Stimulated activated CD4-positive, alpha-beta T cell treated with anti-CD3 and anti-CD28 coated beads, Interleukin-15, amount 100 ng/mL, for 24 hours (primary cell): ENCODE data around the gene PRKCI.
"Not testable (repeated sequence)": the region's sequence is repeated elsewhere in the genome, so short reads cannot be mapped to it uniquely, and the experiment has no call there.

Experiments used
- DNase-seq: peaks from one replicate; pipeline ENCODE4 v3.0.0-alpha.2; 2020

PRKCI gene

DNA sequence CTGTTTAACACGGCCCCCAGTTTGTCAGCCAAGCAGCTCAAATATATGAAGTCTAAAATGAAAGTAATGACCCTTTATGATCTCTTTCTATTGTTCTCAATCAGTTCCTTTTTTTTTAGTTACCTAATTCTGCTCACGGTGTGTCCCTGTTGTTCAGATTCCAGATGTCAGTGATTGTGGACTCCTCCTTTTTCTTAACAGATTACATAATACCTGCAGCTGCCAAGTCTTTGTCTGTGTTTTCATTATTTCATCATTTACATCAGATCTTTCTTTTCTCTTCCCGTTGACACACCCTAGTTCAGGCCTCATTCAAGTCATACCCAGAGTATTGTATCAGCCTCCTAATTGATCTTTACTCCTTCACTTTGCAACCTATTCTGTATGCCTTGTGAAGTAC, 79.2 kb downstream of the PRKCI start:
- DNase-seq = no peak

DNA sequence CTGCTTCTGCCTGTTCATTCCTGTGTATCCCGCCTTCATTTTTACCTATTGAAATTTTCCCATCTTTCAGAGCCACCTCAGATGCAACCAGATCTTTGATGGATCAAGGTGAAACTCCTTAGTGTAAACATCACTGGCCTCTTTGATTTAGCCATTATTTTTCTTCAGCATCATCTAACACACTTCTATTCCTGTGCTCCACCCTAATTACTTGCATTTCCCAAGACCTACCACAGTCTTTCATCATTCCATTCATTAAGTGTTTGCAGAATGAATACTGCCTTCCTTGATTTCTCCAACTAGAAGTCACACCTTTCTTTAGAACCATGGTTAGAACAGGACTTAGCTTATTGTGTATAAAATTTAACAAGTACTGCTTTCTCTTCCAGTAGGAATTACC, 79.8 kb downstream of the PRKCI start:
- no peak for DNase-seq

DNA sequence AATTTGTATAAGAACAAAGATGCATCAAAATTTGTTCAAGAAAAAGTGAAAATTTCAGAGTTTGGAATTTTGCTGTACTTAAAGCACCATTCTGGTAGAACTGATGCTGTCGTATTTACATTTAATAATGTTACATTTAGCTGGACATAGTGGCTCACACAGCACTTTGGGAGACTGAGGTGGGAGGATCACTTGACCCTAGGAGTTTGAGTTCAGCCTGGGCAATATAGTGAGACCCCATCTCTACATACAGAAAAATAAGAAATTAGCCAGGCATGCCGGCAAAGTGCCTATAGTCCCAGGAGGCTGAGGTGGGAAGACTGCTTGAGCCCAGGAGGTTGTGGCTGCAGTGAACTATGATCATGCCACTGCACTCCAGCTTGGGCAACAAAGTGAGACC, 83.8 kb downstream of the PRKCI start:
- DNase-seq = no peak

DNA sequence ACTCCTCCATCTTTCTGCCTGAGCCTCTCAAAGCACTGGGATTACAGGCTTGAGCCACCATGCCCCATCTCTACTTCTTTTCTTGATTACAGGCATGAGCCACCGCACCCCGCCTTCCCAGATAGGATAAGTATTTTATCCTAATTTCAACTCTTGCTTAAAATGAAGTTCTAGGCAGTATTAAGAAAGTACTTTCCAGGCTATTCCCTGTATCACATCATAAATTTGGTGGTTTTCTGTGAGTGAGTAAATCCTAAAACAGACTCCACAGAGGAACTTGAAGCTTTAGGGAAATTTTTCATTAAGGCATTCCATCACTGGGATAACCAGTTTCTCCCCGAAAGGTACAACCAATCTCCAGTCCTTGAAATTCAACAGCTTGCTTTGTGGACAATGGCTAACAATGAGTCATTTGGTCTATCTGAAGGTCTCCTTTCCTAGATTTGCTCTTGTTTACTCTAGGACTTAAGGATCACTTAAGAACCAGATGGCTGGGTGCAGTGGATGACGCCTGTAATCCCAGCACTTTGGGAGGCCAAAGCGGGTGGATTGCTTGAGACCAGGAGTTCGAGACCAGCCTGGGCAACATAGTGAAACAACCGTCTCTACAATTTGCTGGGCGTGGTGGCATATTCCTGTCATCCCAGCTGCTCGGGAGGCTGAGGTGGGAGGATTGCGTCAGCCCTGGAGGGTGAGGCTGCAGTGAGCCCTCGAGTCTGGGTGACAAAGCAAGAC, 85.6 kb downstream of the PRKCI start:
- DNase-seq = no peak

DNA sequence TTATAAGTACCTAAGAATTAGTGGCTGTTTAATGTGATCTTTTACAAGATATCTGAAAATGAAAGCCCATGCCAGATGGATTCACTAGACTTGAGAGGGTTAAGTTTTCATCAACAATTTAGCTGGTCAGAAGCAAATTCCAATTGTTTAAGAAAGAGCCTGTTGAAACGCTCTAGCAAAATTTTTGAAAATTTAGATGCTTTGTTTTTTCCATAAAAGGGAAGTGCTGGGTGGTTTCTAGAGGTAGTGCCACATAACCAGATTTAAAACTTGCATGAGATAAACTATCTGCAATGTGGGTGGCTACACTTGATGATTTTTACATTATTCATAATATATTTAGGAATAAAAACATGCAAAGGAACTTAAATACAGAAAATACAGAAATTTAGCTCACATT, 86.8 kb downstream of the PRKCI start:
- DNase-seq = no peak

DNA sequence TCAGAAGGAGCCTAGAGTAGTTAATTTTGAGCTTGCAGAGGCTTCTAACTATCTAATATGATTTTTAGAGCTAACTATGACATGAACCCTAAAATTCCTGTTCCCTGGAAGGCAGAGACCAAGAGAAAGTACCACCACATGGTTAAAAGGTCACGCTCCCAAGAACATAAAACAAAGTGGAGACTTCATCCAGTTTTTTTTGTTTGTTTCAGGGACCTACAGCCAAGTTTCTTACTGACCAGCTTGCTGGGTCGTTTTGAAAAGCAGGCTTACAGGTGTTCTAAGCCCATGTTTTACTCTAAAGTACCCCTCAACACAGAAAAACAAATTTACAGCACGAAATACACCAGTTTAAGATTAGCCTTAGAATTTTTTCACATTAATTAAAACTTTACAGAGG, 95.7 kb downstream of the PRKCI start:
- no peak for DNase-seq

DNA sequence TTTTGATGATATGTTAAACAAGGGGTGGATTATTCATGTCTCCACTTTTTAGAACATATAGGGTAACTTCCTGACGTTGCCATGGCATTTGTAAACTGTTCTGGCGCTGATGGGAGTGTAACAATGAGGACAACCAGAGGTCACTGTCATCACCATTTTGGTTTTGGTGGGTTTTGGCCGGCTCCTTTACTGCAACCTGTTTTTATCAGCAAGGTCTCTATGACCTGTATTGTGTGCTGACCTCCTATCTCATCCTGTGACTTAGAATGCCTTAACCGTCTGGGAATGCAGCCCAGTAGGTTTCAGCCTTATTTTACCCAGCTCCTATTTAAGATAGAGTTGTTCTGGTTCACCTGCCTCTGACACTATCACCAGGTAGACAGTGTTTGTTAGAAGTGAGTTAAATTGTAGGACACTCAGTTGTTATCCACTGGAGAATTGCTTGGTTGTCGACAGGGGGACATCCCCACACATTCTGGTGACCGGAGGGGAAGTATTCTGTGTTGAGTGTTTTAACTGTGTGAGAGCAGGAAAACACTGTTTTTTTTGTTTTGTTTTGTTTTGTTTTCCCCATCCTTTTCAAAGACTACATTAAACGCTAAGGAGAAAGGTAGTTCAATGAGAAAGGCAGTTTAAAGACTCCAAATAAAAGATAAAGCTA, 98.4 kb downstream of the PRKCI start:
- DNase-seq = no peak

DNA sequence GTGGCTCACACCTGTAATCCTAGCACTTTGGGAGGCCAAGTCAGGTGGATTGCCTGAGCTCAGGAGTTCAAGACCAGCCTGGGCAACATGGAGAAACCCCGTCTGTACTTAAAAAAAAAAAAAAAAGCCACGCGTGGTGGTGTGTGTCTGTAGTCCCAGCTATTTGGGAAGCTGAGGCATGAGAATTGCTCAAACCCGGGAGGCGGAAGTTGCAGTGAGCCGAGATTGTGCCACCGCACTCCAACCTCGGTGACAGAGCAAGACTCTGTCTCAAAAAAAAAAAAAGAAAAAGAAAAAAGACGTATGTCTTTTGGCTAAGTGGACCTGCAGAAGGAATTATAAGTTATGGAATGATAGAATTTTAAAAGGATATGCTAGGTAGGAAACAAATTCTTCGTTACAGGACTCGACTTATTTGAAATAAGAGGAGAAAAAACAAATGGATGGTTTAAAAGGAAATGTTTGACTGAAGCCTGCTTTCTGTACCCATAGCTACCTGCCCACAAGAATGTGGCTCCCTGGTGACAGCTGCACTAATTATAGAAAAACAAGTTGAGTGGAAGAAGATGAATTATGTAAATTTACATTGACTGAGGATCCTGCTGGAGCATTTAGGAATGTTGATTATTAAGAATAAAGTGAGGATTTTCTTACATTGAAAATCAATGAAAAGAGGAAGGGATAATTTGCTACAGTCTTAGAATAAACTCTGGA, 99.3 kb downstream of the PRKCI start:
- no peak for DNase-seq

DNA sequence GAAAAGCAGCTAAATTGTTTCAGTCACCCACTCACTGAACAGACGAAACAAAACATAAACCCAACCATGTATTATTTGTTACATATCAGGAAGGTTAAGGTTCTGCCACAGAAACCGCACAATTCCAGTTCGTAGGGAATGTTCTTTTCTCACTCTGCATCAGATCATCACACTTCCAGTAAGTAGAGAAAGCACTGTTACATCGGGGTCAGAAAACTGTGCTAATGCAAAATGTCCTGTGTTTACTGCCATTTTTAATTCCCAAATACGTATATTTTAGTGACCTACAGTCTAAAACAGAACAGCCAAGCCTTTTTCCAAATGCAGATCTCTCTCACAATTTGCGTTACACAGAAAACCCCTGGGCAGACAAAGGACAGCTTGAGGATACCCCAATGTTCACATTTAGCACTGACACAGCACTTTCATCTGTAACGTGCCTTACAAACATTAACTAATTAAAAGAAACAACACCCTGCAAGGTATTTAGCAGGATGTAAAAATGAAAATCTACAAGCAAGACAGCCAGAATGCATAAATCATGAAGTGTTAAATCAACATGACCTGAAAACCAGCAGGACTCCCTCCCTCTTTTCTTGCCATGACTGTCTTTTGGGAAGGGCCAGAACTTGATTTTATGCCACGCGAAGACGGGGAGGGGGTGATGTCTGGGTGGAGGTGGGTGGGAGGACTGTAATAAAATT, 100.5 kb downstream of the PRKCI start:
- DNase-seq = no peak

DNA sequence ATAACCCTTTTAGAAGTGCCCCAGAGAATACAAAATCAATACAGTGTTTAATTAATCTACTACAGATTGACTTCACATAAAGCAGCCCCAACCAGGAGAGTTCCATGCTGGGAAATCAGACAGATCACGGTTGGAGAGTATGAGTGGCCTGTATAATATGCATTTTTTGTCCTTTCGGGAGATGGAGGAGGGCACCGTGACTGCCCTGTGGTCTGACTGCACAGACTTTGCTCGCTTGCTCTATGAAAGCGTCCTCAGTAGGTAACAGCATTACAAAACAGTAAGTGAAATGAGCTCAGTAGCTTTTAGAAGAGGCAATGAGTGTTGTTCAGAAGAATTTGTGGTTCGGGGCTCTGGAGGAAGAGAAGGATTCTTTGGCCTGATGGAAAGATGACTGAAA, 101.1 kb downstream of the PRKCI start:
- DNase-seq = no peak

DNA sequence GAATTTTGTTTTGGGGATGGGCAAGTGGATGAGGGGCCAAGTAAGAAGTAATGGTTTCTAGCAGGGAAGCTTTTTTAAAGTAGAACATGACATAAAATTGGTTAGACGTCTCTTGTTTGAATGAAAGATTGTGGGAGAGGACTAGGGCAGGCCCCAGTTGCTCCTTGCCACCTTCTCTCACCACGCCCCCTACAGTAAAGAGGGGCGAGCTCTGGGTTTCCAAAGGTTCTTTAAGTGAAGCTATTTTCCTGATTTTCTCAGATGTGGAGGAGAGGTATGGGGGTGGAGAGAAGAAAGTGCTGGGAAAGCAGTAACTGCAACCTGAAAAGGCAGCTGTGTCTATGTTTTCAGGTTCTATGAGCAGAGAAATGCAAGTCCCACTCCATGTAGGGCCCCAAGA, 102.7 kb downstream of the PRKCI start:
- DNase-seq = no peak

DNA sequence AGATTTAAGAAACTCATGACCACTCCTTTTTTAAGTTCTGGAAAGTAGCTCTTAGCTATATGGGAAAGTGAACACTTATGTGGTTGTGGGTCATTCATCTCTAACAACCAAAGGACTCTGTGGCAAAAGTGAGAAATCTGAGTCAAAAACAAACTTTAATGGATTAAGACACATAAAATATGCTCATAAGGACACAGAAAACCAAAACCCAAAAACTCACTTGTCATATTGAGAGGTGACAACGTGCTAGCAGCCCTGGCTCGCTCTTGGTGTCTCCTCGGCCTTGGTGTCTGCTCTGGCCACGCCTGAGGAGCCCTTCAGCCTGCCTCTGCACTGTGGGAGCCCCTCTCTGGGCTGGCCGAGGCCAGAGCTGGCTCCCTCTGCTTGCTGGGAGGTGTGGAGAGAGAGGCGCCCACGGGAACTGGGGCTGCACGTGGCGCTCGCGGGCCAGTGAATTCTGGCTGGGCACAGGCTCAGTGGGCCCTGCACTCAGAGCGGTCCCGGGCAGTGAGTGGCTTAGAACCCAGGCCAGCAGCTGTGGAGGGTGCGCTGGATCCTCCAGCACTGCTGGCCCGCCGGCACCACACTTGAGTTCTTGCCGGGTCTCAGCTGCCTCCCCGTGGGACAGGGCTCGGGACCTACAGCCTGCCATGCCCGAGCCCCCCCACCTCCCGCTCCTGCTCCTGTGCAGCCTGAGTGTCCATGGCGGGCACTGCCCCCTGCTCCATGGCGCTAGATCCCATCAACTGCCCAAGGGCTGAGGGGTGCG, 105.0 kb downstream of the PRKCI start:
- no peak for DNase-seq

DNA sequence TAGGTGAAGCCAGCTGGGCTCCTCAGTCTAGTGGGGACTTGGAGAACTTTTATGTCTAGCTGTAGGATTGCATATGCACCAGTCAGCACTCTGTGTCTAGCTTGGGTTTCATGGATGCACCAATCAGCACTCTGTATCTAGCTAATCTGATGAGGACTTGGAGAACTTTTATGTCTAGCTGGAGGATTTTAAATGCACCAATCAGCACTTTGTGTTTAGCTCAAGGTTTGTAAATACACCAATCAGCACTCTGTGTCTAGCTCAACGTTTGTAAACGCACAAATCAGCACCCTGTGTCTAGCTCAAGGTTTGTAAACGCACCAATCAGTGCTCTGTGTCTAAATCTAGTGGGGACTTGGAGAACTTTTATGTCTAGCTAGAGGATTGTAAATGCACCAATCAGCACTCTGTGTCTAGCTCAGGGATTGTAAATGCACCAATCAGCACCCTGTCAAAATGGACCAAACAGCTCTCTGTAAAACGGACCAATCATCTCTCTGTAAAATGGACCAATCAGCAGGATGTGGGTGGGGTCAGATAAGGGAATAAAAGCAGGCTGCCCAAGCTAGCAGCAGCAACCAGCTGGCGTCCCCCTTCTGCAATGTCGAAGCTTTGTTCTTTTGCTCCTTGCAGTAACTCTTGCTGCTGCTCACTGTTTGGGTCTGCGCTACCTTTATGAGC, 105.8 kb downstream of the PRKCI start:
- DNase-seq = not testable (repeated sequence)

DNA sequence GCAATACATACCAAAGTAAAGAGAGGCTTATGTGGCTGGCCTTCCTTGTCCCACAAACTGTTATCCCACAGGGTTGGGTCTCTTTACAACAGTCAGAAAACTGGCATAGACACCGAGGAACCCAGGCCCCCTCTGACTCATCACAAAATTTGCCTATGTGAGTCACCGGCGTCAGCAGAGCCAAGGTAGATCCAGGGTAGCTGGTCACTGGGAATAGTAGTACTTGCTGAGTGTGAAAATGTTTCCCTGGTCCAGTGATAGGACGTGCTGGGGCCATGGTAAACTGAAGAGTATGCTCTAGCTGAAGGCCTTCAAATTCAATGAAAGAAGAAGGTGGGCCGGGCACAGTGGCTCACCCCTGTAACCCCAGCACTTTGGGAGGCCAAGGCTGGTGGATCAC, 108.1 kb downstream of the PRKCI start:
- DNase-seq = peak; percentile 25

DNA sequence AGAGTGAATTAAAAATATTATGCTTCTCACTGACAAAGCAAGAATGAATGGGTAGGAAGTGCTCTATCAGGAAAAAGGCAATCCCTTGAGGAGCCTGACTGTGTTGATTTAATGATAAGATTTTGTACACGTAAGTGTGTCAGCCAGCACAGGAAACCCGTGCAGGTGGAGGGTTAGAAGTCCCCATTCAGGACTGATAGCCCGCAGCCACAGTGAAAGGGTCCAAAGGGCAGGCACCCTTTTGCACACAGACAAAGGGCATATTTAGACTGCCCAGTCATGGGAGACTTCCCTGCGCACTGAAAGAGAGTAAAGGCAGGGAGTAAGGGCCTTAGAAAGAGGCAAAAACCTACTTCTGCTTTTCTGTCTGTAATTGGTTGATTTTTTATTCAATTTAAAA, 108.9 kb downstream of the PRKCI start:
- DNase-seq = no peak

DNA sequence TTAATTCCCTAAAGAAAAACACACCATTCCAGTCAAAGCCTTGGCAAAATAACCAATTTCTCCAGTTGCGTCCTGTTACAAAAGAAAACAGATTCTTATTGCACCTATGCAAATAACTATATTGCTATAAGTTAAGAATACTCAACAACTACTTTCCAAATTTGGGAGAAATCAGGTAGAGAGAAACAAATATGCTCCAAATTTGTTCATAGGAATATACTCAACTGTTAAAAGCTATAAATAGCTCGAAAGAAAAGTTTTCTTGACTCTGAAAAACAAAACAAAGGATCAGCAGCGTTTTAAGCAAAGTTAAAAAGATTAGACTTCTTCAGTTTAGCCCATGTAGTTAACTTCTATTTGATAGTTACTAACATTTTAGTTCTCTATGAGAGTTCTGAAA, 115.2 kb downstream of the PRKCI start:
- DNase-seq = no peak

DNA sequence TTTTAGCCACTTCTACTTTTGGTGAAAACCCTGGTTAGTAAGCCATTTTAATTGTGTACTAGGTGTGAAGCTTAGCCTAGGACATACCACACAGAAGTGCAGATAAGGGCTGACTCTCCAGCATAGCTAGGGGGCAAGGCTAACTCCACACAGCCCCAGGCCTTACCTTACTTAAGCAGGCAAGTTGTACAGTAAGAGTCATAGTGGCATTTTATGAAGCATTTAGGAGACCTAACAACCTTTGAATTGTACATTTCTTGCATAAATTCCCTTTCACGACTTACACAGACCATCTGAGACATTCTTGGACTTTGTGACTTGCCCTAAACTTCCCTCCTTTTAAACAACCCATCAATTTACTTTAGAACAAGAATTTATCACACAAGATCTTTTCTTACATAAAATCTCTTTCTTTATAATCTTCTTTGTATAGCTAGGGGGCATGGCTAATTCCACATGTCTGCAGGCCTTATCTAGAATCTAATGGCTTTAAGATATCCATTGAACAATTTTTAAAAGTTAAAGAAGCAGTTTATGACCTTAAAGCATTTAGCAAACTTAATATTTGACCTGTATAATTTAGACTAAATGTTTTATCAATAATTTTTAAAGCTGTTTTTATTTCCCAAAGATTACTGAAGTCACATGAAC, 116.6 kb downstream of the PRKCI start:
- no peak for DNase-seq

DNA sequence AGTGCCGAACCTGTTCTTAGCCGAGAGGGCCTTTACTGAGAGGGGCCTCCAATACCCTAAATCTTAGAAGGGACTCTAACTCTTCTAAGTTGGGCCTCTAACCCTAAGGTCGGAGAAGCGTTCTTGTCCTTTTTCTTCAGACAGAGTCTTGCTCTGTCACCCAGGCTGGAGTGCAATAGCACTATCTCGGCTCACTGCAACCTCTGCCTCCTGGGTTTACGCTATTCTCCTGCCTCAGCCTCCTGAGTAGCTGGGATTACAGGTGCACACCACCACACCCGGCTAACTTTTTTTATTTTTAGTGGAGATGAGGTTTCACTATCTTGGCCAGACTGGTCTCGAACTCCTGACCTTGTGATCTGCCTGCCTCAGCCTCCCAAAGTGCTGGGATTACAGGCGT, 120.0 kb downstream of the PRKCI start:
- DNase-seq = not testable (repeated sequence)

DNA sequence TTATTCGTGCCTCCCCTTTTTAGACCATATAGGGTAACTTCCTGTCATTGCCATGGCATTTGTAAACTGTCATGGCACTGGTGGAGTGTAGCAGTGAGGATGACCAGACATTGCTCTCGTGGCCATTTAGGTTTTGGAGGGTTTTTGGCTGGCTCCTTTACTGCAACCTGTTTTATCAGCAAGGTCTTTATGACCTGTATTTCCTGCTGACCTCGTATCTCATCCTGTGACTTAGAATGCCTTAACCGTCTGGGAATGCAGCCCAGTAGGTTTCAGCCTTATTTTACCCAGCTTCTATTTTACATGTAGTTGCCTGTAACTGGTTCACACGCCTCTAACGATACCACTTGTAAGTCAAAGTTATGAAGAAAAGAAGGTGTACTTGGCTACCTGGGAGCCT, 121.6 kb downstream of the PRKCI start:
- DNase-seq = not testable (repeated sequence)

DNA sequence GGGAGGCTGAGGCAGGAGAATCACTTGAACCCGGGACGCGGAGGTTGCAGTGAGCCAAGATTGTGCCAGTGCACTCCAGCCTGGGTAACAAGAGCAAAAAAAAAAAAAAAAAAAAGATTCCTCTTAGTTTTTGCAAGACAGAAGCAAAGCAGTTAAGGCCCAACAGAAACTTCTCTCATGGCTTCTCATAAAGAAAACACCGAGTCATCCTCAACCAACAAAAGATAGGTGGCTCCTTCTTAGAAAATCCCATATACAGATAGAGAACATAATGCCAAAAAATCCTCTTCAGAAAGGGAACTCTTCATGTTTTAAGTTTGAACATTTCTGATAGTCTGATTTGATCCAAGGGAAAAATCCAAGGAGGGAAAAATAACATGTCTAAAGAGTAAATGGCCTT, 122.7 kb downstream of the PRKCI start:
- DNase-seq = no peak
